Stimulated activated naive CD4-positive, alpha-beta T cell treated with Interleukin-2 at 50 U/mL for 16 hours (primary cell): Measurements from ENCODE around the gene MGAT4A.

Experiments used
- DNase-seq: peaks from one replicate; lab custom pipeline; 2025; lab: John Stamatoyannopoulos, UW

Gene MGAT4A

GRCh38 chr2:98572676-98573075, 158.3 kb downstream of the MGAT4A start:
- no peak for DNase-seq

- no peak for DNase-seq
These were observed 158.7 kb downstream of the MGAT4A start for GRCh38 chr2:98572211-98572610.

- DNase-seq = no peak
These were observed 159.1 kb downstream of the MGAT4A start for GRCh38 chr2:98571796-98572195.

- DNase-seq = no peak
These were observed 159.7 kb downstream of the MGAT4A start for GRCh38 chr2:98571121-98571701.

GRCh38 chr2:98570356-98570755, 160.6 kb downstream of the MGAT4A start:
- DNase-seq = no peak

GRCh38 chr2:98569915-98570314, 161.0 kb downstream of the MGAT4A start:
- no peak for DNase-seq

- DNase-seq = peak; percentile 46
These were observed 161.6 kb downstream of the MGAT4A start for GRCh38 chr2:98569197-98569793.
